Measurements from ENCODE around the gene PSMD14. TPM values are rescaled to one million over a fixed set of nuclear protein-coding genes. Genes with fewer than 3 reads are reported as not detected.
A peak's percentile ranks its signal among the peaks of the same experiment; 100 is the strongest.
"Not testable (repeated sequence)": the region's sequence is repeated elsewhere in the genome, so short reads cannot be mapped to it uniquely, and the experiment has no call there.

Gene PSMD14
- total RNA-seq (2014; rRNA removed; shearing (Covaris generic)): 176 and 192 TPM in 2 replicates
- polyA plus RNA-seq (2015; cell fraction: cytosol; rRNA removed): 187 TPM in 2 replicates
- 209 and 212 TPM in 2 replicates for polyA plus RNA-seq (2015; cell fraction: nucleus; rRNA removed)

DNA sequence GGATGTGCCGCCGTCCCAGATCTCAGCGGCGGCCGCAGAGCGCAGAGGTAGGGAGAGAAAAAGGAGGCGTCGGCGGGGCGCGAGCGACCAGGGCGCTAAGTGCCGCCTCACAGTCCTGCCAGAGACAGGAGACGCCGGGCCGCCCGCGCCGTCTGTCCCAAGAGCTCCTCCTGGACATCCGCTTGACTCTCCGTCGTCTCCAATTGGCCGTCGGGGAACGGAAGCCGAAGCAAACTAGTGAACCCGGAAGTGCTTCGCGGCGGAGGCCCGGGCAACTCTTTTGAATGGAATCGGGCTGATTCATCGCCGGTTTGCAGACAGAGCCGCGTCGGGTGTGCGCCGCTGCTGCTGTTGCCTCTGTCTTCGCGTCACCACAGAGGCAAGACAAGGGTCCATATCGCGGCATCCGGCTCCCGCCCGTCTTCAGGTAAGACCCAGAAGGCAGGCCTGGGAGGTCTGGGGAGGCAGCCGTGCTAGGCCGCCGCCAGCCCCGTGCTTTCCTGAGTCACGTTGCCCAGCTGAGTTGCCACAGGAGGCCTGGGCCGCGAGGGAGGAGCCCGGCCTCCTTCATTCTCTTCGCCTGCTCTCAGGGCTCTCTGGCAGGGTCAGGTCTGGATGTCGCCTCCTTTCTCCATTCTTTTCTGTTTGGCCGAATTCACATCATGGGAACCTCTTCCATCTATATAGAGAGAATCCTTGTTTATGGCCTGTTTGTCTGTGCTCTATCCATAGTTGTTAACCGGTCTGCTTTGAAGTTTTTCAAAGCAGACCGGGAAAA is at the start of gene PSMD14:
Gene PSMD14 (plus strand): TSS at position 248 of the 778 bp plus-strand sequence. CDS start 10,401 bp downstream, outside the sequence.
- DNase-seq (ENCODE audit: low read depth): peak; percentile 96

DNA sequence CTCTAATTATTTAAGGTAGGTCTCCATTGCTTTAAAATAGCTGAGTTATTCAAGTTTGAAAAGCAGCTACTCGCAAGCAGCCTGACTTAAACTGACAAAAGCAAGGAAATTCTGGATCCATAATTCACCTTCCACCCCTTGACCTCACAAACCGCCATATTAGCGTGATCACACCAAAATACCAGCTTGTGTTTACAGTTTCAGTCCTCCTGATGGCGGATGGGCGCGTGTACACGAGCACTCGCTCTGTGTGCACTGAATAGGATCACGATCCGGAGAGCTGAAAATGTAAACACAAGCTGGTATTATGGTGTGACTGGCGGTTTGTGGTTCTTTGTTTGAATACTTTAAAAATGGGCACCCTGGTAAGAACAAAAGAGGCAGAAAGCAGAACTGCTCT is 42.4 kb upstream of the PSMD14 start:
- no peak for DNase-seq (ENCODE audit: low read depth)

DNA sequence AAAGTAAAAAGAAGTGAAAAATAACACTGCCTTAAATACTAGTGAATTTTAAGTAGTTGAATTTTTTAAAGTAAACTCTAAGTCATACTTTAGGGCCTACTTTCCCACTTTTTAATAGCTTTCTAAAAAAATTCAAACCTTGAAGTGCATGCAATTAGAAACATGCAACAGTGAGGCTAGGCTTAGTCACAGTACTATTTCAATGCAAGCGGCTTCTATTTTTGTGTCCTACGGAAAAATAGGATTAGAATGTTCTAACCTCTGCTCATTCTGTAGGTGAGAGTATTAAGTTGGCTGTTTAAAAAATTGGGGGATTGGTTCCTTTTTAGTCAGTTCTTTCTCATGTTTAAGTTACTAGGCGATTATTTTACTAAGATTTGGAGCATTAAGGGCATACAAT is 39.1 kb upstream of the PSMD14 start:
- no peak for DNase-seq (ENCODE audit: low read depth)

DNA sequence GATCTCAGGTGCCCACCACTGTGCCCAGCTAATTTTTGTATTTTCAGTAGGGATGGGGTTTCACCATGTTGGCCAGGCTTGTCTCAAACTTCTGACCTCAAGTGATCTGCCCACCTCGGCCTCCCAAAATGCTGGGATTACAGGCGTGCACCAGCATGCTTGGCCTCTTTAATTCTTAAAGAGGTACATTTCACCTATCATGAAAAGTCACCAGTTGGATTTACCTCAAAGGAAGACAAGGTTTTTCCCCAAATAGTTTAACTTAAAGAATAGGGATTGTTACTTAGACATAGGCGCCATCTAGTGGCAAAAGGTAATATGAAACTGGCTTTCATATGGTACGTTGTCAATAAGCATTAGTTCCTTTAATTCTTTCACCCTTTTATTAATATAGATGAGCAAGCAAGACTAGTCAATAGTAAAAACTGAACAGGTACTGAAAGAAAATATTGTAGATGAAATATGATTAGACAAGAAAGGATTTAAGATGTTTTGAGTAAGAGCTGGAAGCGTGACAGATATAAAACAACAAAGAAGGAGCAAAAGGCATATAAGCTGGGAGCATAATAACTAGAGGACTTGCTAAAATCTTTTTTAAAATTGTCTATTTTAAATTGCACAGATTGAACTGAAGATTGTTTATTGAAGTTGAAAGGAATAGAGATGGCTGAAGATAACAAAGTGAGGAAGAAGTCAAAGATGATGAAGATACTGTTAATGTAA is 35.0 kb upstream of the PSMD14 start:
- peak; percentile 42 for DNase-seq (ENCODE audit: low read depth)

DNA sequence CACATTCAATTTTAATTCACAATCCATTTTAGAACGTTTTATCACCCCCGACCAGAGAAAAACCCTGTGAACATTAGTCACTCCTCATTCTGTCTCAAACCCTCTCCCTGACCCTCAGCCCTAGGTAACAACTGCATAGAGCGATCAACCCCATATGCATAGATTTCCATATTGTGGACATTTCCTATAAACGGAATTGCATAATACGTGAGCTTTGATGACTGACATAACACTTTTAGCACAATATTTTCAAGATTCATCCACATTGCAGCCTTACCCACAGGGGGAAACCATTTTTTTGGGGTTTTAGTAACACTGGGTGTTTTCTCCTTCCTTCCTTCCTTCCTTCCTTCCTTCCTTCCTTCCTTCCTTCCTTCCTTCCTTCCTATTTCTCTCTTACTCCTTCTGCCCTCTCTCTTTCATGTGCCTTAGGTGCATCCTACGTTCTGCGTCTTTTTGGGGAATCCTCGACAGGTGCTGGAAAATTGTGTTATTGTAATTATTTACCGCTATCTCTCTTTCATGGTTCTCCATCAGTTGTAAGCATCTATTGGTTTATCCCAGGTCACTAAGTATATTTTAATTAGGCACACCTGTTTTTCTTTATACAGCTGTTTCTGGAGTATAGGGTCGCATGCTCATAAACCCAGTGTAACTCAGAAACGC is 29.5 kb upstream of the PSMD14 start:
- peak; percentile 46 for DNase-seq (ENCODE audit: low read depth)

DNA sequence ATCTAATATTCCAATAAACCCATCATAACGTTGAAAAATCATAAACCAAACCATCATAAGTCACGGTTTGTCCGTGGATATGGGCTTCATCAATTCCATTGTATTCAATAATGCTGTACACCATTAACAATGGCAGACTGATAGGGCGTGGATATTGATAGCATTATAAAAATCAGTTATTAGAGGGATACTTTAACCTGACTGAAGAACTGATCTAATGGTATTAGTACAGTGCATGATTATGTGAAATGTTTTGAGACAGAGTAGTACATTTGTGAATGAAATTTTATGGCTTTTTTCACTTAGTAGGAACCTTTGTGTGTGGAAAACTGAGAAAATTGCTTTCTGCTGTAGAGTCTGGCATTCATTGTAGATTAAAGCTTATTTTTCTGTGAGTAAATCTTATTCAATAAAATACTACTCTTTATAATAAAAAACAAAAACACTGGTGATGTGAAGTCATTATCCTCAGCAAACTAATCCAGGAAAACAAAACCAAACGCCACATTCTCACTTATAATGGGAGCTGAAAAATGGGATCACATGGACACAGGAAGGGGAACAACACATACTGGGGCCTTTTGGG is 28.9 kb upstream of the PSMD14 start:
- not testable (repeated sequence) for DNase-seq (ENCODE audit: low read depth)

DNA sequence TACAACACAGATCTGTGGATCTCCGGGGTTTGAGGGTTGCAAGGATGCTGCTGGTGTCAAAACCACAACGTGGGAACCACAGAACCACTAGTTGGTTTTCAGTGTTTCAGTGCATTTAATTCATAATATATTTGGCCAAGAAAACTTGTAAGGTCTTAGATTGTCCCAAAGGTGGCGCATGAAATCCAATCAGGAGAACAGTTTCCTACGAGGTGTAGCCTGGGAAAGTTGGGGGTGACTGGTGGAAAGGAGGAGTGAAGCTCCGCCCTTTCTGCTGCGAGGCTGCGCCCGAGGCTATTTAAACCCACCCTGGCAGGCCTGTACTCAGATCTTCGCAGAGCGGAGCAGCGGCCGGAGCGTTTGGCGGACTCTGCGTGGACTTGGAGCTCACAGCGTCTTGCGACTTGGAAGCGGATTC is 27.3 kb upstream of the PSMD14 start:
- peak; percentile 20 for DNase-seq (ENCODE audit: low read depth)

DNA sequence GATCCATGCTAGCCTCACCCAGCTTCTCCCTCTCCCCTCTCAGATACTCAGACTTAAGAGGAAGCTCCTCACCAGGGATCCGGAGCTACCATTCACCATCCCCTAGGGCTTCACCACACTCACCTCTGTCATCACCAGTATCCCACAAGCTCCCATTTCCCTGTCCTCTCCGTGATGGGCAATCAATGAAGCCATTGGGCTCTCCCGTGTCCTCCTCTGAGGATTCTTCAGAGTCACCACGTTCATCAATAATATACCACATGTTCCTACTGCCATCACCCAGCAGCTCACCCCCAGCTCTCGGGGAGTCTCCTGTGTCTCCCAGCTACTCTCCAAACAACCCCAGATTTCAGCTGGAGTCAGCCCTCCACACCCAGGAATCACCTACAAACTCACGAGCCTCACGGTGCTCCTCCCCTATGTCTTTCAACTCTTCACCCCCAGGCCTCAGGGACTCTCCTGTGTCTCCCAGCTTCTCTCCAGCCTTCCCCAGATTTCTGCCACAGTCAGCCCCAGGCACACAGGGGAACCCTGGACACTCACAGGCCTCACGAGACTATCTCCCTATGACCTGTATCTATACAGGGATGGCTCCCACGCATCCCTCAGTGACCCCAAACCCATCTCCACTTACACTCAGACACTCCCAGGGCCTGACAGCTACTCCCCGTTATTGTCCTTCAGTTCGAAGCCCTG is 26.5 kb upstream of the PSMD14 start:
- not testable (repeated sequence) for DNase-seq (ENCODE audit: low read depth)

DNA sequence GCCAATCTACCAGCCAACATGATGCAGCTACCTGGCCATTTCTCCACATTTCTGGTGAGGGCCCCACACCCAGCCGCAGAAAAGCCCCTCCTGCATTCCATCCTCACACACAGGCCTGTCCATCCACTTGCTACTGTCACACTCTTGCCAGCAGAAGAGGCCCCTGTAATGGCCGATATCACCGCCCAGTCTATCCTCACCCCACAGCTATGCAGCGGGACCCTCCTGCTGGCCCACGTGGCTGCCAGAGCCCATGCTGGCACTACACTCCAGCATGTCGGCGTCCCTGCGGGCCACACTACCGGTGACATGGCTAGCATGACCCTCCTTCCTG is 25.9 kb upstream of the PSMD14 start:
- not testable (repeated sequence) for DNase-seq (ENCODE audit: low read depth)

DNA sequence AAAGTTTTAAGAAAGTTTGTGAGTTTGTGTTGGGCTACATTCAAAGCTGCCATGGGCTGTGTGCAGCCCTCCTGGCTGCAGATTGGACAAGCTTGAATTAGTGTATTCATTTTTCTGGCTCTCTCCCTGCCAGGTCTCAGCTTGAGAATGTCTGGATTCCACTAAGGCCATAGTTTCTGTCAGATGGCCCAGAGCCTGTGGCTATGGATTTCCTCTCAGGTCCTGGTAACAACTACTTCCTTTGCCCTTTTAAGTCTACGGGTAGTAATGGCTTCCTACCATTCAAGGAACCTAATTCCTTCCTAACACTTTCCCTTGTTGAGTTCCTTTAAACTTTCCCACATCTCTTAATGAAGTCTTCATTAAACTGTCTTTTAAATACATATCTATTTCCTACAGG is 24.3 kb upstream of the PSMD14 start:
- DNase-seq (ENCODE audit: low read depth): no peak

DNA sequence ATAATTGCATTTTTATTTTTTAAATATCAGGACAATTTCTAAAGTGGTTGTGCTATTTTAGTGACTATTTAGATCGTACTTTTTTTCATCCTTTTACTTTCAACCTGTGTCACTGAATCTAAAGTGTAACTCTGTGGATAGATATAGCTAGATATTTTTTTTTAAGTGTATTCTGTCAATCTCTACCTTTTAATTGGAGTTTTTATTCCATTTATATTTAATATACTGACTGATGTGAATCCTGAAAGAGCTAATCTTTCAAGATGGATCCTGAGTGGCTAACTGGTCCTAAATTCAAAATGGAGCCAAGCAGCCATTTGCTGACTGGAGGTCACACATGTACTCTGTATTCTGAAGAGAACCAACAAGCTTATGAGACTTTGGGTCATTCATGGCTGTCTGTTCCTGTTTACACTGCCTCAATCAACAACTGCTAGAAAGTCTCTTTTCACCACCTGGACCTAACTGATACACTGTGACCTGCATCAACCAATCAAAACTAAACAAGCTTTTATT is 4.6 kb upstream of the PSMD14 start:
- no peak for DNase-seq (ENCODE audit: low read depth)

DNA sequence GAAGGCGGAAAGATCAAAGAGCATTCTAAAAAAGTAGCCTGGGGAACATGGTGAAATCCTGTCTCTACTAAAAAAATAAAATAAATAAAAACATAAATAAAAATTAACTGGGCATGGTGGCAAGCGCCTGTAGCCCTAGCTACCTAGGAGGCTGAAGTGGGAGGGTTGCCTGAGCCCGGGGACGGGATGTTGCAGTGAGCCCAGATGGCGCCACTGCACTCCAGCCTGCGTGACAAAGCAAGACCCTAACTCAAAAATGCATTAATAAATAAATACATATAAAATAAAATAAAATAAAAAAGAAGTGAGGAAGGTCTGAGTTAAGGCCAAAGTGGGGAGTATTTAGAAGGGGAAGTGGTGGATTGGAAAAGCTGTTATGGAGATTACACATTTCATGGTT is 1.3 kb upstream of the PSMD14 start:
- no peak for DNase-seq (ENCODE audit: low read depth)

DNA sequence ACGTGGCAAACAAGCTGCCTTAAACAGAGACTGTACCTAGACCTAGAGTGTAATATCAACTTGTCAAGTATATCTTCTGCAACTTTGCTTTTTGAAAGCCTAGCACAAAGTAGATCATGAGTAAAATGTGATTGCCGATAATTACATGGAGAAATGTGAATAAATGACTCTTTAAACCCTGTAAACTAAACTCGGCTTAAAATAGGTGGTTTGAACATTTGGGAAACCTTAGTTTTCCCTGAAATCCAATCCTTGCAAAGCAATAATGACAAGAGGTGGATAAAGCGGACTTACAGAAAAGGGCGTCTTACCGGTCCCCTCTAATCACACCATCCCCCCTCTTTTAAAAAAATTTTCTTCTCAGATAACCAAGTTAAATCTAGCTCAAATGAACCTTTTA is 549 bp upstream of the PSMD14 start:
- no peak for DNase-seq (ENCODE audit: low read depth)

DNA sequence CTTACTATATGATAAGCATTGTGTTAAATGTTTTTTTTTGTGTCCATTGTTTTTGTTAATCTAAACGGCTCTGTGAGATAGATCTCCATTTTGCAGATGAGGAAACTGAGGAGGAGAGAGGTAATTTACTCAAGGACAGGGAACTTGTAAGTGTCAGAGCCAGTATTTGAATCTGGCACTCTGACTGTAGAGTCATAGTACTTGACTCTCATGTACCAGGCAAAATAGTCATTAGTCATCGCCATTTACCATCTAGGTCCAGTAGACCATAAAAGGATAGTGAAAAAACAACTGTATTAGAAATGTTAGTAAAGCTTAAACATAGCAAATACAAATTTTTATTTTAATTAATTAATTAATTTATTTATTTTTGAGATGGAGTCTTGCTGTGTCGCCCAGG is 4.8 kb downstream of the PSMD14 start:
- peak; percentile 36 for DNase-seq (ENCODE audit: low read depth)

DNA sequence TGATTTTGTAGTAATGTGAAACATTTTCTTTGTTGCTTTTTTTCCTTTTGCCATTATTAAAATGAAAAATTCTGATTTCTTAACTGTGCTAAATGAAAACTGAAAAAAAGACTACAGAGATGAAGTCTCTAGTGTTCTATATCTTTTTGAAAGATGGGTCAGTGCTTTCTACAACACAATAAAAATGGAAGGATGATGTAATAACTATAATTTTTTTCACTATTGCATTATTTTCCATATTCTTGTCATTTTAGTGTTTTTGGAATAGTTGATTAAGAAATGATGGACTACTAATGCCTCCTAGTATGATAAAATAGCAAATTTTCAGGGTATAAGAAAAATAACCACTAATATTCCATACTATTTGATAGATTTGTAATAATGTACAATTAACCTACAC is 7.2 kb downstream of the PSMD14 start:
- DNase-seq (ENCODE audit: low read depth): no peak

DNA sequence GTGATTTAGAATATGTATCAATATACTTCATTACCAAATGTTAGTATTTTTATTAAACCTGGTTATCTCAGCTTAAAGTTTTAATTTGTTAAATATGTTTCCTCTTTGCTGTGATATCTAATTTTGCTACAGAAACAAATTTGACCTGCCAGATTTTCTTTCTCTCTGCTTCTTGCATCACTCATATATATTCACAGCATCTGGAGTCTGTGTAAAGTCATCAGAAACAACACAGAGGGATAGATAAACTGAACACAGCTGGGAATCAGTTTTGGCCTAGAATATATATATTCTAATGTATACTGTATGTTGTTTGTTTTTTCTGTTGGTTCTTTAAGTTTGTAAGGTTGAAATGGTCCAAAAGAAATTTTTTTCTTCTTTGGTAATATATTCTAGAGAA is 8.5 kb downstream of the PSMD14 start:
- no peak for DNase-seq (ENCODE audit: low read depth)

DNA sequence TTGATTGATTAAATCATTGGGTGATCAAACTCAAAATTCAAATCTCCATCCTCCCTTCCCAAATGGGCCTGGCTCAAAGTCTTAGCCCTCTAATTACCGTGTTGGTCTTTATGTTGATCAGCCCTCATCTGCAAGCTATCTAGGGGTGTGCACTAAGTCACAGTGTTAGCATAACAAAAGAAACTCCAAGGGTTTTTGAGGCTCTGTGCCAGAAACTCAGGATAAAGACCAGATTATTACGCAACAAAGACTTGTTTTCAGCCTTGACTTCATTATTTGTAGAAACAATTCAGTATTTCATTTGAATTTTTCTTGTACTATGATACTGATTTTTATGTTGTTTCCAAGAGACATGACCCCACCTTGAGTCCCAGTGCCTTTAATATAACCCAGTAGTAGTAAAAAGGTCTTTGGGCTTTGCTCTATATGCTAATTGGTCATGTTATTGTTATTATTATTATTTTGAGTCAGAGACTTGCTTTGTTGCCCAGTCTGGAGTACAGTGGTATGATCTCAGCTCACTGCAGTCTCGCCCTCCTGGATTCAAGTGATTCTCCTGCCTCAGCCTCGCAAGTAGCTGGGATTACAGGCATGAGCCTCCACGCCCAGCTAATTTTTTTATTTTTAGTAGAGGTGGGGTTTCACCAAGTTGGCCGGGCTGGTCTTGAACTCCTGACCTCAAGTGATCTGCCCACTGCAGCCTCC is 13.9 kb downstream of the PSMD14 start:
- no peak for DNase-seq (ENCODE audit: low read depth)

DNA sequence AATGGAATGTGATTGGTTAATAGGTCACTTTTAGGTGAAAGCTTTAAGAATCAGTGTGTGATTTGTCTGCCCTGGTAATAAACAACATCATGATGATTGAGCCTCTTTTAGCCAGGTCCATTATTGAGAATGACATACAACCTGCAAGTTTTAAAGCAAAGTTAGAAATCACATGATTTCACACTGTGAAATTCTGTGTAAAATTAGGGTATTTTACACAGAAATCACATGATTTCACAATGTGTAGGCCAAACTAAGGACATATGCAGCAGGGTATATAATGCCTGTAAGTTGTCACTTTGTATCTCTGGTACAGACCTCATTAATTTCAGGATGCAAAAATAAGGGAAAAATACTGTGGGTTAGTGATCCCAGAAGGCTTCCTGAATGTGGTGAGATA is 16.7 kb downstream of the PSMD14 start:
- DNase-seq (ENCODE audit: low read depth): no peak

DNA sequence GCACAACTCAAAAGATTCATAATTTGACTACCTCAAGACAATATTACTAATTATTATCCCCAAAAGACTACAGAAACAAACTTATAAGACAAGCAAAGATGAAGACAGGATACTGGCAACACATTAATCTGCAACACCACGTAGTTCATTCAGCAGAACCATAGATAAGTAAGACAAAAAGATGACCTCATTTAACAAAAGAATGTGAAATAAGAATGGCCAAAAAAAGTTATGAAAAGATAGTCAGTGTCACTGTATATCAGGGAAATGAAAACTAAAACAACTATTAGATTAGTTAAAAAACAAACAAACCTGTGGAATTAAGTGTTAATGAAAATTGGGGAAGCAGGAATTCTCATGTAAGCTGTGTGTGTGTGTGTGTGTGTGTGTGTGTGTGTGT is 19.4 kb downstream of the PSMD14 start:
- DNase-seq (ENCODE audit: low read depth): no peak

DNA sequence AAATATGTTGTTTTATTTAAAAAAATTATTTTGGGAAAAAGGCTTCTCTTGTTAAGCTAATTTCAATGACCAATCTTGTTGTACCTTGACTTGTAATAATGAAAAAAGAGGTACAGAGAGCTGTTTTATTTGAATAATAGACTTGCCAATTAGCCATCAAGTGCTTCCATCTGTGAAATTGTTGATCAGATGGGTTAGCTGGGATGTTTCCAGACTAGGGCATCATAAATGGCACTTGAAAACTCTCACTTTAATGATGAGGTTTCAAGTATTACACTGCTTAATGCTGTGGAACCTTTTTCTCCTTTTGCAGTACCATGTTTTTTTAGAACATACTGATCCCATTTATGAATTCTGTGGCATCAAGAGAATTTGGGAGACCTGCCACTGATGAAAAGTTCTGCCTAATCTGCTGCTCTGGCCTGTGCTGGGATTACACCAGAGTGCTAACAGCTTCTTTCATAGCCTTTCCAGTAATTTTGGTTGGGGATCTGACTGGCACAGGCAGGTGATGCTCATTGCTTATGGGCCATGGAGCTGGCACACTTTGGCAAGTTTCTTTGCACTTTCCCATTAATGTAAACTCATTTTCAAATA is 24.2 kb downstream of the PSMD14 start:
- DNase-seq (ENCODE audit: low read depth): no peak
